ENCODE results near the gene TMEFF1.

DNA sequence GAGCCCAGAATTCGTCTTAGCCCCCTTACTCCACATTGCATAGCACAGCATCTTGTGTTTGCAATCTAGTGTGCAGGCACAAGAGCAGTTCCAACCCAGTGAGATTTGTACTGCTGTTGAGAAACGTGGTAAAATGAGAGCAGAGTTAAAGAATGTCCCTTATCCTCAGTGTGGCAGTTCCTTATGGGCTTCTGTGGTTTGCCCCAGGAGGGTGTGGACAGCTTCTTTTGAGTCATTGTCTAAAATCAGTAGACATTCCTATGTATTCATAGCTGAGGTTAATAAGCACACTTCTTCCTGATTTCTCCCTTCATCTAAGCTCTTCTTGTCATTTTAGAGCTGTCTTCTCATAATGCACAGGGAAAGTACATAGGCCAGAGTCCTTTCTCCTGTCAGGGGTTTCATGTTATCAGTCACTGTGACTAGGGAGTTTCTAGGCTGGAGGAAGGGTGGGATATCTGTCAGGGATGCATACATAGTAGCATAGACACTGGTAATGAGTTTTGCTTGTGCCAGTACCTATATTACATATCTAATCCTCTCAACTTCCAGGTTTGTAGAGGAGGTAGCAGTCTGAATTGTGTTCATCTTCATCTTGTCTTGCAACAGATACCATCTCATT, 102.9 kb downstream of the TMEFF1 start:
- TF ChIP-seq SUZ12 (IDR thresholded peaks at IDR 0.05), result no peak
- no peak for TF ChIP-seq HDGF (IDR thresholded peaks at IDR 0.05; ENCODE audit: borderline replicate concordance)
- no peak for TF ChIP-seq BHLHE40 (IDR thresholded peaks at IDR 0.05; ENCODE audit: borderline replicate concordance)
- TF ChIP-seq FOXA1 (IDR thresholded peaks at IDR 0.05), result no peak
- TF ChIP-seq ELF4 (IDR thresholded peaks at IDR 0.05), result no peak
- TF ChIP-seq, protein P1, sequence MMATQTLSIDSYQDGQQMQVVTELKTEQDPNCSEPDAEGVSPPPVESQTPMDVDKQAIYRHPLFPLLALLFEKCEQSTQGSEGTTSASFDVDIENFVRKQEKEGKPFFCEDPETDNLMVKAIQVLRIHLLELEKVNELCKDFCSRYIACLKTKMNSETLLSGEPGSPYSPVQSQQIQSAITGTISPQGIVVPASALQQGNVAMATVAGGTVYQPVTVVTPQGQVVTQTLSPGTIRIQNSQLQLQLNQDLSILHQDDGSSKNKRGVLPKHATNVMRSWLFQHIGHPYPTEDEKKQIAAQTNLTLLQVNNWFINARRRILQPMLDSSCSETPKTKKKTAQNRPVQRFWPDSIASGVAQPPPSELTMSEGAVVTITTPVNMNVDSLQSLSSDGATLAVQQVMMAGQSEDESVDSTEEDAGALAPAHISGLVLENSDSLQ (IDR thresholded peaks at IDR 0.05), result no peak
- TF ChIP-seq CTBP1 (IDR thresholded peaks at IDR 0.05; ENCODE audit: borderline replicate concordance), result no peak
- no peak for TF ChIP-seq SP1 (IDR thresholded peaks at IDR 0.05)
- no peak for TF ChIP-seq ARNT (IDR thresholded peaks at IDR 0.05)
- no peak for TF ChIP-seq LEF1 (IDR thresholded peaks at IDR 0.05; ENCODE audit: borderline replicate concordance)

Data from HEK293T (cell line).